ENCODE results near the gene GSN. TPM values are rescaled to one million over a fixed set of nuclear protein-coding genes. Genes with fewer than 3 reads are reported as not detected.

The GSN gene
- polyA plus RNA-seq, 1 of the 3 experiments (the other 2 are of a cell fraction): 168 TPM

- H3K27me3 ChIP-seq (ENCODE audit: insufficient read depth): no peaks in the 10 kb centered on the region
- ChIA-PET POLR2A (no interaction called here), CTCF (interaction anchor here (0.7 to 5.6 kb wide), 5 partner anchors 8 to 420 kb away, joined by 3 to 35 read pairs (median 3); no protein-coding TSS in a partner anchor)
- peaks cover 0 to 19% of the 10 kb centered on the region in 2 experiments; a peak in 2 of 4 replicates for H3K4me1 ChIP-seq (ENCODE audit: control insufficient read depth in 1 of 2, insufficient read depth in 2 of 2, low read depth in 1 of 2, low read length in 1 of 2)
- no peak overlapping the region for H3K4me2 ChIP-seq
- H3K36me3 ChIP-seq (replicated peaks in 1 of 2; ENCODE audit: control insufficient read depth in 1 of 2, insufficient read depth in 2 of 2, low read length in 1 of 2): no peaks in the 10 kb centered on the region
- 90% methylated on average over 3 of the region's 5 CpGs for WGBS (ENCODE audit: low lambda C conversion rate)
- H3K79me2 ChIP-seq (ENCODE audit: insufficient read depth): 0 out of 2 replicates have a peak, but pooled peaks cover 3% of the 10 kb centered on the region
- H3K4me3 ChIP-seq (ENCODE audit: low read depth in 2 of 2, low read length in 1 of 2): no peak overlapping the region
- no peak for TF ChIP-seq EZH2phosphoT487 (IDR thresholded peaks at IDR 0.05; ENCODE audit: borderline replicate concordance, low read depth)
- TF ChIP-seq USF2 (IDR thresholded peaks at IDR 0.05; ENCODE audit: borderline replicate concordance, low read depth, low read length): no peak
- TF ChIP-seq RXRA (IDR thresholded peaks at IDR 0.05; ENCODE audit: borderline replicate concordance, low read depth): no peak
- no peak for TF ChIP-seq JUND (IDR thresholded peaks at IDR 0.05)
- no peak for TF ChIP-seq PBX3 (IDR thresholded peaks at IDR 0.05)
- H3K27ac ChIP-seq (ENCODE audit: low read depth in 2 of 2, low read length in 1 of 2): no peak overlapping the region
- no peak for DNase-seq
- peaks cover 10% of the 10 kb centered on the region for H3F3A ChIP-seq (replicated peaks; ENCODE audit: insufficient read depth)
- no peaks in the 10 kb centered on the region for H3K9me3 ChIP-seq
- no peaks in the 10 kb centered on the region for H3K9me2 ChIP-seq
- no peaks in the 10 kb centered on the region for H4K20me1 ChIP-seq (ENCODE audit: insufficient read depth)
- H3K9ac ChIP-seq: no peak overlapping the region
- no peak overlapping the region for H2AFZ ChIP-seq (ENCODE audit: low read depth)
These were observed 27.8 kb downstream of the GSN start for GRCh38 chr9:121295662-121296191.

GRCh38 chr9:121296213-121297127 lies 28.5 kb downstream of the GSN start:
- Histone ChIP-seq H3K79me2 (ENCODE audit: insufficient read depth) (0 out of 2 replicates have a peak, but pooled peaks cover 3% of the 10 kb centered on the region), H3K9me3 (no peaks in the 10 kb centered on the region), H3K4me1 (ENCODE audit: control insufficient read depth in 1 of 2, insufficient read depth in 2 of 2, low read depth in 1 of 2, low read length in 1 of 2) (peaks cover 0 to 19% of the 10 kb centered on the region in 2 experiments; a peak in 2 of 4 replicates), H3K27me3 (ENCODE audit: insufficient read depth) (no peaks in the 10 kb centered on the region), H3F3A (replicated peaks; ENCODE audit: insufficient read depth) (peaks cover 10% of the 10 kb centered on the region), H3K36me3 (replicated peaks in 1 of 2; ENCODE audit: control insufficient read depth in 1 of 2, insufficient read depth in 2 of 2, low read length in 1 of 2) (no peaks in the 10 kb centered on the region), H4K20me1 (ENCODE audit: insufficient read depth) (no peaks in the 10 kb centered on the region), H2AFZ (ENCODE audit: low read depth) (no peak overlapping the region), H3K4me3 (ENCODE audit: low read depth in 2 of 2, low read length in 1 of 2) (no peak overlapping the region), H3K27ac (ENCODE audit: low read depth in 2 of 2, low read length in 1 of 2) (no peak overlapping the region), H3K9ac (no peak overlapping the region), H3K9me2 (no peaks in the 10 kb centered on the region), H3K4me2 (no peak overlapping the region)
- ChIA-PET POLR2A (no interaction called here), CTCF (interaction anchor here (0.7 to 5.6 kb wide), 6 partner anchors 9 to 421 kb away, joined by 3 to 35 read pairs (median 7); no protein-coding TSS in a partner anchor)
- 89% methylated on average over 6 of the region's 7 CpGs for WGBS (ENCODE audit: low lambda C conversion rate)
- DNase-seq: no peak
- TF ChIP-seq PBX3 (IDR thresholded peaks at IDR 0.05): no peak
- no peak for TF ChIP-seq NFIC (IDR thresholded peaks at IDR 0.05; ENCODE audit: borderline replicate concordance)
- TF ChIP-seq FOXM1 (IDR thresholded peaks at IDR 0.05; ENCODE audit: low read depth): no peak
- TF ChIP-seq POLR2AphosphoS5 (IDR thresholded peaks at IDR 0.05; ENCODE audit: low read depth, low read length): no peak
- no peak for TF ChIP-seq ZBTB33 (IDR thresholded peaks at IDR 0.05; ENCODE audit: borderline replicate concordance, low read depth)
- no peak for TF ChIP-seq FOSL2 (IDR thresholded peaks at IDR 0.05; ENCODE audit: borderline replicate concordance, low read depth)
- TF ChIP-seq IRF3 (IDR thresholded peaks at IDR 0.05; ENCODE audit: low read depth, low read length): no peak
- TF ChIP-seq REST (IDR thresholded peaks at IDR 0.05; ENCODE audit: low read depth, low read length): no peak
- no peak for TF ChIP-seq RCOR1 (IDR thresholded peaks at IDR 0.05; ENCODE audit: low read length)
- no peak for TF ChIP-seq GABPA (IDR thresholded peaks at IDR 0.05; ENCODE audit: low read depth)
